Kidney (tissue), 14 donors: ENCODE results near the gene SARM1. TPM values are rescaled to one million over a fixed set of nuclear protein-coding genes. Genes with fewer than 3 reads are reported as not detected.

Experiments
- DNase-seq, 5 donors: peaks; one replicate each; pipeline ENCODE4 v3.0.0-alpha.2; 2013 to 2020
- FAIRE-seq: peaks from 2 replicates; lab custom pipeline; 2012; peaks lifted over from hg19 to GRCh38; lab: Jason Lieb, UNC
- H3K27ac ChIP-seq, 2 donors: one replicate each; pipeline ENCODE4 v1.7.0; 2013; ENCODE audit warnings: low read depth in 2 of 2, low read length in 2 of 2, inconsistent platforms in 1 of 2
- H3K27me3 ChIP-seq: one replicate; pipeline ENCODE4 v1.7.1; 2013; ENCODE audit warnings: low read length, inconsistent platforms; ENCODE audit not compliant: control insufficient read depth, insufficient read depth
- H3K36me3 ChIP-seq, 3 donors: one replicate each; pipeline versions ENCODE4 v1.7.0 to v1.7.1; 2013; ENCODE audit warnings: low read length in 3 of 3, control low read depth in 1 of 3, inconsistent platforms in 1 of 3; ENCODE audit not compliant: insufficient read depth in 3 of 3, control insufficient read depth in 2 of 3
- H3K4me1 ChIP-seq, 3 donors: one replicate each; pipeline versions ENCODE4 v1.7.0 to v1.7.1; 2013; ENCODE audit warnings: low read length in 3 of 3, inconsistent platforms in 1 of 3, low read depth in 1 of 3; ENCODE audit not compliant: control insufficient read depth in 2 of 3, insufficient read depth in 2 of 3
- H3K4me3 ChIP-seq, 3 donors: one replicate each; pipeline versions ENCODE4 v1.7.0 to v1.8.1; 2013; ENCODE audit warnings: low read length in 3 of 3, control low read depth in 1 of 3, inconsistent platforms in 1 of 3
- H3K9ac ChIP-seq, 3 donors: one replicate each; pipeline versions ENCODE4 v1.7.0 to v1.7.1; 2013; ENCODE audit warnings: low read length in 3 of 3, control low read depth in 1 of 3, inconsistent platforms in 1 of 3
- H3K9me3 ChIP-seq, 3 donors: one replicate each; pipeline versions ENCODE4 v1.7.0 to v1.7.1; 2013; ENCODE audit warnings: low read length in 3 of 3, control low read depth in 1 of 3, inconsistent platforms in 1 of 3; ENCODE audit not compliant: control insufficient read depth in 2 of 3, insufficient read depth in 1 of 3
- intact Hi-C: fragments of 100-400 bp; cut with DNase I; formaldehyde crosslinking; loops from one replicate; pipeline ENCODE4 v1.11.1; 2022
- polyA plus RNA-seq: library from polyadenylated mRNA; stranded (reverse); fragments of 350-450 nt; fragmentation: Illumina TruSeq; extraction: RNeasy Lipid Tissue Mini Kit (QIAGEN cat#74804); gene quantifications from one replicate; pipeline ENCODE4 v1.2.3, GENCODE V29; 2014; ENCODE audit warnings: low read depth, low replicate concordance; ENCODE audit not compliant: insufficient read depth
- total RNA-seq: library from RNA; stranded (reverse); fragmentation: NEBNext Ultra II Directional; extraction: Animal tissue kit (Norgen Biotek cat#: 25700); gene quantifications from one replicate; pipeline ENCODE4 v1.2.1, GENCODE V29; 2021
- TF ChIP-seq, protein P1 (sequence below): IDR thresholded peaks from 3 replicates; pipeline ENCODE4 v1.5.1; 2012; ENCODE audit warnings: mild to moderate bottlenecking, moderate library complexity, borderline replicate concordance; ENCODE audit not compliant: insufficient read depth; ENCODE audit errors: extremely low read depth
- donor health status: control.
- donor health status: control.
- donor health status: control.
- donor health status: control.
- donor health status: control.
- donor health status: DM: yes; HTN: yes; CAD: no.
- donor health status: Normal renal cell carcinoma (clear cell type).

Gene SARM1
- total and polyA plus RNA-seq, 2 donors from 2014 or later = 10.4 to 23.8 TPM

DNA sequence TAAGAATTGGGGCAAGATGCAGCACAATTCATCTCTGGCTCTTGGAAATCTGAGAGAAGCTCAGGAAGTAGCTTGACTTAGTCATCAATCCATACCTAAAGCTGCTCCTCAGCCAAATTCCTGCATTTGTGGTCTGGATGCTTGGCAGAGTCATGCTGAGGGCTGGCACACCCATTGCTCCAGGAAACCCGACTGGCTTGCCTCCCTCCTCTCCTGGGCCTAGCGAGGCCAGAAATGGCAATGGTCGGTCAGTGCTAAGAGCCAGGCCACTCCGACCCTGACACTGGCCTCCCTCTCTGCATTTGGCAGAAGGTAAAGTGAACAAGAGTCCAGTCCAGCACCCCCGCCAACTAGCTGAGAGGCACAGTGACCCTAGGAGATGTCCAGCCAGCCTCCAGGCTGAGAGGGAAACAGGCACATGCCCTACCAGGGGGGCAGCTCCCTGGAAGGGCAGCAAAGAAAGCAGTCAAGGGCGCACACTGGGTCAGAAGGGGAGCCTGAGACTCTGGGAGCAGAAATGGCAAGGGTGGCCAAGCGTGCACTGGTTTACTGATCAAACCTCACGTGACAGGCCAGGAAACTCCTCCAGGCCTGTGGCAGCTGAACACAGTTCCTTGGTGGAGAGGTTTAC, 24.1 kb upstream of the SARM1 start:
- TF ChIP-seq, protein P1, sequence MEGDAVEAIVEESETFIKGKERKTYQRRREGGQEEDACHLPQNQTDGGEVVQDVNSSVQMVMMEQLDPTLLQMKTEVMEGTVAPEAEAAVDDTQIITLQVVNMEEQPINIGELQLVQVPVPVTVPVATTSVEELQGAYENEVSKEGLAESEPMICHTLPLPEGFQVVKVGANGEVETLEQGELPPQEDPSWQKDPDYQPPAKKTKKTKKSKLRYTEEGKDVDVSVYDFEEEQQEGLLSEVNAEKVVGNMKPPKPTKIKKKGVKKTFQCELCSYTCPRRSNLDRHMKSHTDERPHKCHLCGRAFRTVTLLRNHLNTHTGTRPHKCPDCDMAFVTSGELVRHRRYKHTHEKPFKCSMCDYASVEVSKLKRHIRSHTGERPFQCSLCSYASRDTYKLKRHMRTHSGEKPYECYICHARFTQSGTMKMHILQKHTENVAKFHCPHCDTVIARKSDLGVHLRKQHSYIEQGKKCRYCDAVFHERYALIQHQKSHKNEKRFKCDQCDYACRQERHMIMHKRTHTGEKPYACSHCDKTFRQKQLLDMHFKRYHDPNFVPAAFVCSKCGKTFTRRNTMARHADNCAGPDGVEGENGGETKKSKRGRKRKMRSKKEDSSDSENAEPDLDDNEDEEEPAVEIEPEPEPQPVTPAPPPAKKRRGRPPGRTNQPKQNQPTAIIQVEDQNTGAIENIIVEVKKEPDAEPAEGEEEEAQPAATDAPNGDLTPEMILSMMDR = no peak
- H3K4me3 ChIP-seq = peak overlapping the region in 1 of 3 donors; percentile 16
- no peak for FAIRE-seq
- H3K27me3 ChIP-seq = no peaks in the 10 kb centered on the region
- peaks cover 0 to 40% (median 27%) of the 10 kb centered on the region in 3 donors for H3K4me1 ChIP-seq
- intact Hi-C loops = no loop called here
- no peaks in the 10 kb centered on the region for H3K9me3 ChIP-seq
- H3K9ac ChIP-seq = peak overlapping the region in 1 of 3 donors; percentile 53
- DNase-seq = peak in 1 of 5 donors; percentile 81
- H3K27ac ChIP-seq = peak overlapping the region; percentile 77 to 88
- peaks cover 5 to 86% (median 51%) of the 10 kb centered on the region in 3 donors for H3K36me3 ChIP-seq

DNA sequence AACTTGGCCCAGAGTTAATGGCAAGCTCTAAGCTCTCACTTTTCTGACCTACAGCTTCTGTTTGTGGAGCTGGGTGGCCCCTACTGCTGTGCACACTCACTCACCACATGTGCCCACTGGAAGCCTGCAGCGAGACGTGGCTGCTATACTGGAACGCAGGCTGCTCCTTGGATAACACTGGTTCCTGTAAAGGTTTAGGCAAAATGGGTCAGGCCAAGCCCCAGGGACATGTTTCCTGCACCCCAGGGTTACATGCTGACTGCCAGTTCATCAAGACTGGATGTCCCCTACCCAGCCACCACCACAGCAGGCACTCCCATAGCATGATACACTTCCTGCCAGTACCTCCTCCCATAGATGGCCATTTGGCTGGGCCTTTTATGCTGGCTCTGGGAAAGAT, 22.5 kb upstream of the SARM1 start:
- TF ChIP-seq, protein P1 = no peak
- Histone ChIP-seq H3K27ac (no peak overlapping the region), H3K4me1 (peaks cover 0 to 40% (median 27%) of the 10 kb centered on the region in 3 donors), H3K9me3 (no peaks in the 10 kb centered on the region), H3K9ac (no peak overlapping the region), H3K4me3 (no peak overlapping the region), H3K36me3 (peaks cover 8 to 89% (median 51%) of the 10 kb centered on the region in 3 donors), H3K27me3 (no peaks in the 10 kb centered on the region)
- intact Hi-C loops = no loop called here
- DNase-seq (no peak), FAIRE-seq (no peak)

DNA sequence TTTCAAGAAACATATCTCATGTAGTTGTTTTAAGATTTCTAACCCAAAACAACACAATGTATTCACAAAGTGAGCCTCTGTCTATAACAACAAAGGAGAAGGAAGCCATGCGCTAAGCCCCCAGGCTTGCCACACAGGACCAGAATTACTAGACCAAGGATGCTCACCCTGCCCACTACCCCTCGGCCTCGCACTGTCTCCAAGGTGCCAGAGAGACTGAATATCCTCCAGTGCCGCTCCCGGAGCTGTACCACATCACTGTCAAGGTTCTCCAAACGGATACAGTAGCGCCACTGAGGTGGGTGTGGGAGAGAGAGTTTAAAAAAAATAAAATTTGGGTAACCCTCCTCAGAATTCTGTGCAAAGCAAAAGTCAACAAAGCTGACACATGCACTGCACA, 21.2 kb upstream of the SARM1 start:
- Histone ChIP-seq H3K4me3 (no peak overlapping the region), H3K4me1 (peaks cover 0 to 35% (median 26%) of the 10 kb centered on the region in 3 donors), H3K9ac (no peak overlapping the region), H3K27me3 (no peaks in the 10 kb centered on the region), H3K27ac (no peak overlapping the region), H3K9me3 (no peaks in the 10 kb centered on the region), H3K36me3 (peaks cover 8 to 89% (median 46%) of the 10 kb centered on the region in 3 donors)
- DNase-seq = peak in 1 of 5 donors; percentile 54
- FAIRE-seq = no peak
- TF ChIP-seq, protein P1 = no peak
- intact Hi-C loops = no loop called here
